H1 (cell line): ENCODE measurements around the gene TNFRSF1A.

Experiments used
- EGR1 ChIP-seq: IDR thresholded peaks from 2 replicates; pipeline ENCODE4 v1.6.1; 2011; ENCODE audit warnings: low read depth, low read length, borderline replicate concordance
- HDAC2 ChIP-seq, 2 experiments: fragments of 300-600 bp in 1 of 2; sonication (generic) in 1 of 2; IDR thresholded peaks; 2 replicates each; pipeline ENCODE4 v1.6.1; 2011 to 2012; ENCODE audit warnings: low read depth in 2 of 2, low read length in 2 of 2, mild to moderate bottlenecking in 2 of 2, moderate library complexity in 2 of 2, borderline replicate concordance in 1 of 2, inconsistent platforms in 1 of 2
- JUND ChIP-seq: IDR thresholded peaks from 2 replicates; pipeline ENCODE4 v1.6.1; 2011; ENCODE audit warnings: mild to moderate bottlenecking, improper control_type of control experiment, low read length
- POLR2A ChIP-seq, 2 experiments: IDR thresholded peaks; 1 replicate in 1 of 2; 2 replicates in 1 of 2; pipeline ENCODE4 v1.6.1; 2011; ENCODE audit warnings: low read depth in 2 of 2, low read length in 2 of 2, mild to moderate bottlenecking in 2 of 2; ENCODE audit errors: control extremely low read depth in 1 of 2
- RAD21 ChIP-seq, 2 experiments: IDR thresholded peaks in 1 of 2; conservative IDR thresholded peaks in 1 of 2; 2 replicates each; pipeline ENCODE4 v1.6.1; 2011; ENCODE audit warnings: low read depth in 2 of 2, low read length in 2 of 2, improper control_type of control experiment in 1 of 2, inconsistent platforms in 1 of 2, mild to moderate bottlenecking in 1 of 2, moderate library complexity in 1 of 2
- RFX5 ChIP-seq: IDR thresholded peaks from 2 replicates; pipeline ENCODE4 v1.6.1; 2011; ENCODE audit warnings: low read depth, low read length, improper control_type of control experiment, borderline replicate concordance
- TF ChIP-seq, protein P1 (sequence below): IDR thresholded peaks from 2 replicates; pipeline ENCODE4 v1.6.1; 2012; ENCODE audit warnings: inconsistent platforms
- TF ChIP-seq, protein P2 (sequence below), 3 experiments: IDR thresholded peaks; 1 replicate in 2 of 3; 2 replicates in 1 of 3; pipeline versions ENCODE4 v1.5.1 to v1.6.1; 2011; ENCODE audit warnings: low read length in 3 of 3, mild to moderate bottlenecking in 3 of 3, inconsistent platforms in 2 of 3, low read depth in 1 of 3, moderate library complexity in 1 of 3; ENCODE audit not compliant: insufficient read depth in 1 of 3; ENCODE audit errors: control extremely low read depth in 1 of 3

DNA sequence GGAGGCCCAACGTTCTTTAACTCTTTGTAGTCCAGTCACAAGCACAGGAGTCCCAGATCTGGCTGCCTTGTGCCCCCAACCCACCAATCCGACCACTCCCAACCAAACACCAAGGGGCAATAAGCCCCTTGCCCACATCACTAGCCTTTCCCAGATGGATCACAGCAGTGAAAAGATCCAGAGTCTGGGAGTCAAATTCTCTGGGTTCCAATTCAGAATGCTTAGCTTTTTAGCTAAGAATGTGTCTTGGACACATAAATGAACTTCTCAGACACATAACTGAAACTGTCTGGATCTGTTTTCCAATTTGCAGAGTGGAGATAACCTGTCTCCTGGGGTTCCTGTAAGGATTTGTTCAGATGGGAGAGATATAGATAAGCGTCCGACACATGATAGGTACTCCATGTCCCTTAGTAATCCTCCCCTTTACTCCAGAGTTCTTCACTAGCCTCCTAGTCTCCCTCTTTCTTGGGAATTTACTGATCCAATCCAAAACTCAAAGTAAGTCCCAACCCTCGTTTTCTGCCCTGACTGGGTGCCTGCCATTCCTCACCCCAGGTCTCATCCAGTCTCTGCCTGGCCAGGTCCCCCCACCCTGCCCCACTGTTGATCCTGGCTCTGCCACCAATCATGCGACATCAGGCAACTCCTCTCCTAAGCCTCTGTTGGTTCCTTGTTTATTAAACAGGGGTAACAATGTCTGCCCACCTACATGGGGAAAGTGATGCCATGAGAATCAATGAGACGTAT is 439 bp upstream of the TNFRSF1A start:
- TF ChIP-seq RAD21 (IDR thresholded peaks at IDR 0.05 in 1 of 2, conservative IDR thresholded peaks at IDR 0.05 in 1 of 2; ENCODE audit: low read depth in 2 of 2, low read length in 2 of 2) (no peak), JUND (no peak), RFX5 (no peak), EGR1 (no peak), POLR2A (IDR thresholded peaks at IDR 0.05; ENCODE audit: control extremely low read depth in 1 of 2, low read depth in 2 of 2, low read length in 2 of 2) (no peak; a peak in 1 of 3 replicates), HDAC2 (IDR thresholded peaks at IDR 0.05; ENCODE audit: borderline replicate concordance in 1 of 2, low read depth in 2 of 2, low read length in 2 of 2) (no peak)
- TF ChIP-seq, protein P1, sequence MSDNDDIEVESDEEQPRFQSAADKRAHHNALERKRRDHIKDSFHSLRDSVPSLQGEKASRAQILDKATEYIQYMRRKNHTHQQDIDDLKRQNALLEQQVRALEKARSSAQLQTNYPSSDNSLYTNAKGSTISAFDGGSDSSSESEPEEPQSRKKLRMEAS, result no peak
- TF ChIP-seq, protein P2, sequence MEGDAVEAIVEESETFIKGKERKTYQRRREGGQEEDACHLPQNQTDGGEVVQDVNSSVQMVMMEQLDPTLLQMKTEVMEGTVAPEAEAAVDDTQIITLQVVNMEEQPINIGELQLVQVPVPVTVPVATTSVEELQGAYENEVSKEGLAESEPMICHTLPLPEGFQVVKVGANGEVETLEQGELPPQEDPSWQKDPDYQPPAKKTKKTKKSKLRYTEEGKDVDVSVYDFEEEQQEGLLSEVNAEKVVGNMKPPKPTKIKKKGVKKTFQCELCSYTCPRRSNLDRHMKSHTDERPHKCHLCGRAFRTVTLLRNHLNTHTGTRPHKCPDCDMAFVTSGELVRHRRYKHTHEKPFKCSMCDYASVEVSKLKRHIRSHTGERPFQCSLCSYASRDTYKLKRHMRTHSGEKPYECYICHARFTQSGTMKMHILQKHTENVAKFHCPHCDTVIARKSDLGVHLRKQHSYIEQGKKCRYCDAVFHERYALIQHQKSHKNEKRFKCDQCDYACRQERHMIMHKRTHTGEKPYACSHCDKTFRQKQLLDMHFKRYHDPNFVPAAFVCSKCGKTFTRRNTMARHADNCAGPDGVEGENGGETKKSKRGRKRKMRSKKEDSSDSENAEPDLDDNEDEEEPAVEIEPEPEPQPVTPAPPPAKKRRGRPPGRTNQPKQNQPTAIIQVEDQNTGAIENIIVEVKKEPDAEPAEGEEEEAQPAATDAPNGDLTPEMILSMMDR (IDR thresholded peaks at IDR 0.05; ENCODE audit: control extremely low read depth in 1 of 3, insufficient read depth in 1 of 3, low read depth in 1 of 3, low read length in 3 of 3), result no peak
